Activated T-cell treated with anti-CD3 and anti-CD28 coated beads for 48 hours (primary cell): ENCODE data around the gene DDX17.

Experiments used
- DNase-seq: peaks from one replicate; pipeline ENCODE4 v3.0.0-alpha.2; 2020; ENCODE audit warnings: low read depth

Gene DDX17

DNA sequence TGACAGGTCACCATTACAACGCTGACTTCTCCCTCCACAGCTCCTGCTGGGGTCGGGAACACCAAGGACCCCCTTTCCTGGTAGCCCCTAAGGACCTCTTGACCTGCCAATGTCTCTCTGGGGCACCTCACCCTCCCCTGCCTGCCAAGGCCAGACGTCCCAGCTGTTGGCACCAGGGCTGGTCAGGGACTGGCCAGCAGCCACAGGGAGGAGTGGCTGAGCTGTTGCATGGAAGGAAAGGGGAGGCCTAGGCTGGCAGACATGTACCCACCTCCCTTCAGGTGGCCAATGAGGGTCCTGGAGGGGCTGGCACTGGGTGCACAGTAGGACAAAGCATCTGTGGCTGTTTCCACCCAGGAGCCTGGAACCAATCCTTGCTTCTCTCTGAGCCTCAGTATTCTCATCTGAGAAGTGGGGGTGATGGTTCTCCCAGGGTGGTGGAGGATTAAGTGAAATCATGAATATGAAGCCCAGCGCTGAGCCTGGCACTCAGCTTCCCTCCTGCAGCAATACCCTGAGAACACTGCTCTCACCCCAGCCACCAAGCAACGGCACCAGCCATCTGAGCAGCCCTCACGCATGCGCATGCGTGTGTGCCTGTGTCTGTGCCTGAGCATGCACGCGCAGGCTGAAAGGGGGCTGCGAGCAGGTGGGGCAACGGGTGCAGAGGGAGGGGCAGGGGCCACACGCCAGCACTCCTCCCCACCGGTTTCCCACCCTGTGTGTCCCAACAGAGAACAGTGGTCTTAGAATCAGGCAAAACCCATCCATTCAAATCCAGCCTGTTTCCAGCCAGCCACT lies 57.0 kb downstream of the DDX17 start:
- DNase-seq: no peak

- no peak for DNase-seq
These were observed 60.0 kb downstream of the DDX17 start for GRCh38 chr22:38446018-38446601.

- DNase-seq: no peak
These were observed 61.3 kb downstream of the DDX17 start for GRCh38 chr22:38444783-38445182.

- no peak for DNase-seq
These were observed 62.2 kb downstream of the DDX17 start for GRCh38 chr22:38443628-38444521.

- DNase-seq: no peak
These were observed 63.0 kb downstream of the DDX17 start for GRCh38 chr22:38442967-38443627.

DNA sequence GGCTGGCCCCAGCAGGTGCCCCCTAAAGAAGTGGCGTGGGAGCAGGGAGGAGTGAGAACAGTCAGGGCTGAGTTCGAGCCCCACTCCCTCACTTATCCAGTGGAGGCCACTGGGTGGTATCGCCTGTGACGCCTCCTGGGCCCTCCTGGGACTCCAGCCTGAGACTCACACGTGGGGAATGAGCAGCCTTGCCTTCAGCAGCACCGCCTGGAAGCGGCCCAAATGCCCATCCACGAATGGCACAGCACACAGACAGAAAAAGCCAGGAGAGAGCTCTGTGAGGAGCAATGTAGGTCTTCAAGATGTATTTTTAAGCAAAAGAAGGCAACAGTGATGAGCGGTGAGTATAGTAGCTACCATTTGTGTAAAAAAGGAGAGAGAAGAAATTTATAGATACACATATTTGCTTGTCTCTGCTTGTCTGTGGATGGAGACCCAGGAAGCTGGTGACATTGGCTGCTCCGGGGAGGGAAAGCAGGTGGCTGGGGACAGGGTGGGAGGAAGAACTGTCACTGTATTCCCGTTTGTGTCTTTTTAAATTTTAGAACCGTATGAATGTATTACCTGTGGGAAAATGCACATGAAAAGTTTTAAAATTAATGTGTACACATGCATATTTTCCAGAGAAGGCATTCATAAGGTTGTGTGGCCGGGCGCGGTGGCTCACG lies 64.4 kb downstream of the DDX17 start:
- DNase-seq: no peak

GRCh38 chr22:38440747-38441350 lies 65.3 kb downstream of the DDX17 start:
- DNase-seq: no peak

- no peak for DNase-seq
These were observed 68.7 kb downstream of the DDX17 start for GRCh38 chr22:38437416-38437815.

DNA sequence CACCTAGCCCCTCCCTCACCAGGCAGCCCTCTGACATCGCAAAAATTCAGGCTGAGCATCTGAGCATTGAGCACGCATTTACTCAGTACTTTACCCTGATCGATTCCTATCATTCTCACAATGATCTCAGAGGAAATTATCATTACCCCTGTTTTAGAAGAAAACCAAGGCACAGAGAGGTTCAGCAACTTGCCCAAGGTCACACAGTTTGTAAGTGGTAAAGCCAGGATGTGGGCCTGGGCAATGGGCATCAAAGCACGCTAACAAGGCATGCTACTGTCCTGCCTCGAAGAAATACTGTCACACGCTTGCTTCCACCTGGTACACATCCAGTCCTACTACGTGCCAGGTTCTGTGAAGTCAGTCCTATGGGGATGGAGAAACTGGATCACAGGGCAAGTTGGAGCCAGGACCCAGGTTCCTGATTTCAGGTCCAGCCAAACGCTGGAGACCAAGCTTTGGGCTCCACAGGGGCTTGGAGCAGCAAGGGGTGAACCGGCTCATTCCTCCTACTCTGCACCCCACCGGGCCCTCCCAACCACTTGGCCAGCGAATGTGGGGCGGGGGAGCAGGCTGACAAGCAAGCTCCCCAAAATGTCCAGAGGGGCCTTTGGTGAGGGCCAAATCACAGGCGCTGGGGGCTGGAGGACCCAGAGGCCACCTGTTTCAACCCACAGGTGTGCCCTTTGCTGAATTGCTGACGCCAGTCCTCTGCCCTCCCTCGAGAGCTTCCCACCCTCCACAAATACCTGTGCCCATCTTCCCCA lies 69.3 kb downstream of the DDX17 start:
- no peak for DNase-seq

- no peak for DNase-seq
These were observed 70.1 kb downstream of the DDX17 start for GRCh38 chr22:38435965-38436364.

- DNase-seq: no peak
These were observed 71.1 kb downstream of the DDX17 start for GRCh38 chr22:38435010-38435409.

DNA sequence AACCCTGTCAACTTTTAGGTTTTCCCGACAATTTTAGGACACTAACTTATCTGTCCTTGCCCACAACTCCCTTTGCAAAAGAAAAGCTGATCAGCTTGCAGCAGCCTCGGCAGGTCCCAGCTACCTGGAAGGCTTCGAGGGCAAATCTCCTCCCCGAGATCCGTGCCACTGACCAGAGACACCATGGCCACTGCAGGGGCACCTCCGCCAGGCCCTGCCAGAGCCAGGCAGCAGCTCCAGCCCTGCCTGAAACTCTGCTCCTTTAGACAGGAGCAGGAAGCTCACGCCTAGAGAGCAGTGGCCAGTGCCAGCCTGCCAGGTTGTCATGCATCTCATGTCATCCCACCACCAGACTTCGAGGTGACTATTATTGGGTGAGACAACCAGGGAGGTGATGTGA lies 72.2 kb downstream of the DDX17 start:
- DNase-seq: no peak
